Mucosa of descending colon (tissue), 3 donors: ENCODE data around the gene NBAS. TPM values are rescaled to one million over a fixed set of nuclear protein-coding genes. Genes with fewer than 3 reads are reported as not detected.
"Not testable (repeated sequence)": the region's sequence is repeated elsewhere in the genome, so short reads cannot be mapped to it uniquely, and the experiment has no call there.

Source experiments
- ATAC-seq: fragments of 200-7000 bp; cut with Tn5 transposase; one replicate; pipeline ENCODE4 v1.9.1; 2020; ENCODE audit warnings: mild to moderate bottlenecking, moderate library complexity
- DNase-seq, 3 donors: peaks; one replicate each; pipeline ENCODE4 v3.0.0-alpha.2; 2020
- H3K36me3 ChIP-seq: fragments of 200-600 bp; one replicate; pipeline ENCODE4 v1.8.0; 2021; ENCODE audit warnings: low read depth, mild to moderate bottlenecking
- H3K4me1 ChIP-seq: fragments of 200-600 bp; one replicate; pipeline ENCODE4 v1.8.0; 2021; ENCODE audit warnings: low read depth, mild to moderate bottlenecking
- H3K4me3 ChIP-seq: fragments of 200-600 bp; one replicate; pipeline ENCODE4 v1.8.0; 2021; ENCODE audit warnings: mild to moderate bottlenecking
- H3K9me3 ChIP-seq: fragments of 200-600 bp; one replicate; pipeline ENCODE4 v1.8.0; 2021; ENCODE audit warnings: mild to moderate bottlenecking
- intact Hi-C, 2 donors: fragments of 100-400 bp; cut with DNase I in 1 of 2; cut with micrococcal nuclease in 1 of 2; formaldehyde crosslinking; loops; one replicate each; pipeline versions ENCODE4 v1.11.0 to v1.11.1; 2022; cut with DNase I, micrococcal nuclease
- total RNA-seq, 3 donors: library from RNA; stranded (reverse); fragmentation: NEBNext Ultra II Directional in 2 of 3; extraction: Animal tissue kit (Norgen Biotek cat#: 25700) in 2 of 3; gene quantifications; one replicate each; pipeline versions ENCODE4 v1.2.1 to v1.2.4, GENCODE V29; 2021 to 2023
- TF ChIP-seq, protein P1 (sequence below): fragments of 200-600 bp; IDR thresholded peaks from one replicate; pipeline ENCODE4 v1.8.0; 2022; ENCODE audit warnings: antibody characterized with exemption, mild to moderate bottlenecking
- donor health status: DM: no; HTN: no; CAD: no; lungs with moderate emphysema.
- donor health status: DM: no; HTN: no; CAD: no.
- donor health status: DM: no; HTN: yes; CAD: no.

The NBAS gene
- total RNA-seq, 3 donors from 2014 or later = 25.8 to 50.2 (median 32.8) TPM

DNA sequence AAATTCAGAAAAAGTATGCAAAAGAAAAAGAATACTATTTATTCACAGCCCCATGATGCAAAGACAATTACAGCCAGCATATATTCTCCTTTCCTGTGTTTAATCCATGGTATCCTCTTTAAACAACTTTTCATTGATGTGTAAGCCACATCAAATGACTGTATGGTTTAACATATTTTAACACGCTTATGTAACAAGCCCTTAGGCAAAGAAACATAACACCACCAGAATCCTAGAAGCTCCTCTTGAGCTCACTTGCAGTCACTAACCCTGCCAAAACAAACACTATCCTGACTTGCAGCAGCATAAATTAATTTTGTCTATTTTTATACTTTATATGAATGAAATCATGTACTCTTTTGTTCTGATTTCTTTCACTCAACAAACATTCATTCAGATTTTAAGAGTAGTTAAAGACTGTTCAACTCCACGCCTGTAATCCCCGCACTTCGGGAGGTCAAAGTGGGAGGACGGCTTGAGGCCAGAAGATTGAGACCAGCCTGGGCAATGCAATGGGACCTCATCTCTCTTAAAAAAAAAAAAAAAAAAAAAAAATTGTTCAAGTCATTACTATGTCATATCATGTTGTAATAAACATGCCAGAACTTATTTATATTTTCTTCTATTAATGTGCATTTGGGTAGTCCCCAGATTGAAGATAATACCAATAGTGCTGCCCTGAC, 226.3 kb downstream of the NBAS start:
- Histone ChIP-seq H3K4me1 (no peaks in the 10 kb centered on the region), H3K4me3 (no peak overlapping the region), H3K9me3 (no peaks in the 10 kb centered on the region), H3K36me3 (no peaks in the 10 kb centered on the region)
- DNase-seq = no peak
- TF ChIP-seq, protein P1, sequence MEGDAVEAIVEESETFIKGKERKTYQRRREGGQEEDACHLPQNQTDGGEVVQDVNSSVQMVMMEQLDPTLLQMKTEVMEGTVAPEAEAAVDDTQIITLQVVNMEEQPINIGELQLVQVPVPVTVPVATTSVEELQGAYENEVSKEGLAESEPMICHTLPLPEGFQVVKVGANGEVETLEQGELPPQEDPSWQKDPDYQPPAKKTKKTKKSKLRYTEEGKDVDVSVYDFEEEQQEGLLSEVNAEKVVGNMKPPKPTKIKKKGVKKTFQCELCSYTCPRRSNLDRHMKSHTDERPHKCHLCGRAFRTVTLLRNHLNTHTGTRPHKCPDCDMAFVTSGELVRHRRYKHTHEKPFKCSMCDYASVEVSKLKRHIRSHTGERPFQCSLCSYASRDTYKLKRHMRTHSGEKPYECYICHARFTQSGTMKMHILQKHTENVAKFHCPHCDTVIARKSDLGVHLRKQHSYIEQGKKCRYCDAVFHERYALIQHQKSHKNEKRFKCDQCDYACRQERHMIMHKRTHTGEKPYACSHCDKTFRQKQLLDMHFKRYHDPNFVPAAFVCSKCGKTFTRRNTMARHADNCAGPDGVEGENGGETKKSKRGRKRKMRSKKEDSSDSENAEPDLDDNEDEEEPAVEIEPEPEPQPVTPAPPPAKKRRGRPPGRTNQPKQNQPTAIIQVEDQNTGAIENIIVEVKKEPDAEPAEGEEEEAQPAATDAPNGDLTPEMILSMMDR = no peak
- no peak for ATAC-seq
- intact Hi-C loops = no loop called here

DNA sequence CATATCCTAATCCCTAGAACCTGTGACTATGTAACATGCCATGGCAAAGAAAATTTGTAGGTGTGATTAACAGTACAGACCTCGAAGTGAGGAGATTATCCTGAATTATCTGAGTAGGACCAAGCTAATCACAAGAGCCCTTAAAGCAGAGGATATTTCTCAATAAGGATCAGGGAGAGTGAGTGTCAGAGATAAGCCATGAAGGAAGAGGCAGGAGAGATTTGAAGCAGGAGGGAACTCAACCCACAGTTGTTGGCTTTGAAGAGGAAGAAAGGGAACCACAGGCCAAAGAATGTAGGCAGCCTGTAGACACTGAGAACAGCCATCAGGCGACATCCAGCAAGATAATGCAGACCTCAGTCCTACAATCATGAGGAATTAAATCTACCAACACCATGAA, 229.3 kb downstream of the NBAS start:
- Histone ChIP-seq H3K36me3 (no peaks in the 10 kb centered on the region), H3K4me1 (no peaks in the 10 kb centered on the region), H3K4me3 (no peak overlapping the region), H3K9me3 (no peaks in the 10 kb centered on the region)
- ATAC-seq (no peak), DNase-seq (no peak)
- TF ChIP-seq, protein P1 = no peak
- intact Hi-C loops = no loop called here

- Histone ChIP-seq H3K36me3 (no peaks in the 10 kb centered on the region), H3K9me3 (peaks cover 7% of the 10 kb centered on the region), H3K4me1 (no peaks in the 10 kb centered on the region), H3K4me3 (no peak overlapping the region)
- ATAC-seq (no peak), DNase-seq (no peak)
- intact Hi-C loops = no loop called here
- TF ChIP-seq, protein P1 = no peak
These were observed 235.8 kb downstream of the NBAS start for GRCh38 chr2:15325296-15325695.

DNA sequence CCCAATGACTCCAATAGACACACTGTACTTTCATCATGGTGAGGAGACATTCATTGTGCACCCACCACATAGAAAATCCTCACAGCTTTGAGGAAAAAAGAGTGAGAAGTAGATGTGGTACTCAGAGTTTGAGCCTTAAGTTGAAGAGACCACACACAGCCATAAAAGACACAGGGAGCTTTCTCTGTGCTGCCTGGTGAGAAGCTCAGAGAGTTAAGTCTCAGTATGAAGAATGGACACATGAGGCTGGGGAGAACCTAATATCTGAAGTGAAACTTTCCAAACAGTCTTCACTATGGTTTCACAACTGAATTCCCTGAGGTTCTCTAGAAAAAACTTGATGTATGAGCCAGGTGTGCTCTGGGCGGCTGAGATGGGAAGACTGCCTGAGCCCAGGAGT, 237.9 kb downstream of the NBAS start:
- Histone ChIP-seq H3K4me1 (no peaks in the 10 kb centered on the region), H3K36me3 (no peaks in the 10 kb centered on the region), H3K9me3 (peaks cover 7% of the 10 kb centered on the region), H3K4me3 (no peak overlapping the region)
- ATAC-seq (no peak), DNase-seq (no peak)
- TF ChIP-seq, protein P1 = no peak
- intact Hi-C loops = no loop called here

DNA sequence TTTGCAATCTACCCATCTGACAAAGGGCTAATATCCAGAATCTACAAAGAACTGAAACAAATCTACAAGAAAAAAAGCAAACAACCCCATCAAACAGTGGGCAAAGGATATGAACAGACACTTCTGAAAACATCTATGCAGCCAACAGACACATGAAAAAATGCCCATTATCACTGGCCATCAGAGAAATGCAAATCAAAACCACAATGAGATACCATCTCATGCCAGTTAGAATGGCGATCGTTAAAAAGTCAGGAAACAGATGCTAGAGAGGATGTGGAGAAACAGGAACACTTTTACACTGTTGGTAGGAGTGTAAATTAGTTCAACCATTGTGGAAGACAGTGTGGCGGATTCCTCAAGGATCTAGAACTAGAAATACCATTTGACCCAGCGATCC, 239.7 kb downstream of the NBAS start:
- H3K9me3 ChIP-seq, ATAC-seq, H3K4me3 ChIP-seq, DNase-seq, intact Hi-C loops, H3K4me1 ChIP-seq, H3K36me3 ChIP-seq: not testable (repeated sequence)

GRCh38 chr2:15316370-15316814, 244.7 kb downstream of the NBAS start:
- TF ChIP-seq, protein P1 = no peak
- intact Hi-C loops = no loop called here
- DNase-seq = peak; percentile 3 to 52 (median 27)
- ATAC-seq = no peak
- Histone ChIP-seq H3K9me3 (peaks cover 5% of the 10 kb centered on the region), H3K4me3 (no peak overlapping the region), H3K36me3 (no peaks in the 10 kb centered on the region), H3K4me1 (no peaks in the 10 kb centered on the region)
